GM12872 (cell line): ENCODE data around the gene CDK5RAP3.

Source experiments
- TF ChIP-seq, protein P1 (sequence below): IDR thresholded peaks from 3 replicates; pipeline ENCODE4 v1.5.1; 2011; ENCODE audit warnings: low read depth, mild to moderate bottlenecking, low read length, moderate library complexity; ENCODE audit not compliant: insufficient read depth

Gene CDK5RAP3

DNA sequence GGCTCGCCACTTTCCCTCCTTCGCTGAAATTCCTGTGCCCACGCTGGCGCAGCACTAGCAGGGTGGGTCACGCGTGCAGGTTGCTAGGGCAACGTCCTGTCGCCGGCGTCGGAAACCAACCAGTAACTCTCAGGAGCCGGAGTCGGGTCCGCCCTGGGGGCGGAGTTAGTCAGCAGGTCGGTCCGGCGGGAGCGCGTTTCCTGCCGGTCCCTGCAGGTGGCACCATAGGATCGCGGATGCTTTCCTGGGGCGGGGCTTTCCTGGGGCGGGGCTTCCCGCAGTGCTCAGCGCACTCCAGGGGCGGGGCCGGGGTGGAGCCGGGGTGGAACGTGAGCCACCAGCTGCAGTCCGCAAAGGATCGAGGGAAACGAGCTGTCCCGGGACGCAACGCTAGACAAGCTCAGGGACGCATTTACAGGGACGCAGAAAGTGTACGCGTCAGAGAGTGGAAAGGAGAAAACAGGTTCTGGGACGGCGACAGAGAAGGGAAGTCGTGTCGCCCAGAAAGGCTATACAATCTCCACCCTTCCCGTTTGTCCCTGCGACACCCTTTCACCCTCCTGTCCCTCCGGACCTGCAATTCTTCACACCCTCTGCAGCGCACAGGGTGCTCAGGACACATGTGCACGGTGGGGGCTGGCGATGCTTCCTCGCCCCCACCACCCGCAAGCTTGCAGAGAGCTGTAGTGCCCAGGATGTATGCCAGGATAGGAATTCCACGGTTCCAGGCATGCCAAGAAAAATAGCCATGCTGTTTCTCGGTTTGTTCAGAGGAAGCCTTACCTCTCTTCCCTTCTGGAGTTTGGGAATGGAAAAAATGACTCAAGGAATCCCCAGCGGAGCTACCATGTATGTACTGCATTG lies 54.4 kb downstream of the CDK5RAP3 start:
- TF ChIP-seq, protein P1, sequence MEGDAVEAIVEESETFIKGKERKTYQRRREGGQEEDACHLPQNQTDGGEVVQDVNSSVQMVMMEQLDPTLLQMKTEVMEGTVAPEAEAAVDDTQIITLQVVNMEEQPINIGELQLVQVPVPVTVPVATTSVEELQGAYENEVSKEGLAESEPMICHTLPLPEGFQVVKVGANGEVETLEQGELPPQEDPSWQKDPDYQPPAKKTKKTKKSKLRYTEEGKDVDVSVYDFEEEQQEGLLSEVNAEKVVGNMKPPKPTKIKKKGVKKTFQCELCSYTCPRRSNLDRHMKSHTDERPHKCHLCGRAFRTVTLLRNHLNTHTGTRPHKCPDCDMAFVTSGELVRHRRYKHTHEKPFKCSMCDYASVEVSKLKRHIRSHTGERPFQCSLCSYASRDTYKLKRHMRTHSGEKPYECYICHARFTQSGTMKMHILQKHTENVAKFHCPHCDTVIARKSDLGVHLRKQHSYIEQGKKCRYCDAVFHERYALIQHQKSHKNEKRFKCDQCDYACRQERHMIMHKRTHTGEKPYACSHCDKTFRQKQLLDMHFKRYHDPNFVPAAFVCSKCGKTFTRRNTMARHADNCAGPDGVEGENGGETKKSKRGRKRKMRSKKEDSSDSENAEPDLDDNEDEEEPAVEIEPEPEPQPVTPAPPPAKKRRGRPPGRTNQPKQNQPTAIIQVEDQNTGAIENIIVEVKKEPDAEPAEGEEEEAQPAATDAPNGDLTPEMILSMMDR: peak; percentile 82

GRCh38 chr17:48025904-48026501 lies 55.1 kb downstream of the CDK5RAP3 start:
- TF ChIP-seq, protein P1: no peak

GRCh38 chr17:48026502-48027321 lies 55.8 kb downstream of the CDK5RAP3 start:
- TF ChIP-seq, protein P1: peak; percentile 96

DNA sequence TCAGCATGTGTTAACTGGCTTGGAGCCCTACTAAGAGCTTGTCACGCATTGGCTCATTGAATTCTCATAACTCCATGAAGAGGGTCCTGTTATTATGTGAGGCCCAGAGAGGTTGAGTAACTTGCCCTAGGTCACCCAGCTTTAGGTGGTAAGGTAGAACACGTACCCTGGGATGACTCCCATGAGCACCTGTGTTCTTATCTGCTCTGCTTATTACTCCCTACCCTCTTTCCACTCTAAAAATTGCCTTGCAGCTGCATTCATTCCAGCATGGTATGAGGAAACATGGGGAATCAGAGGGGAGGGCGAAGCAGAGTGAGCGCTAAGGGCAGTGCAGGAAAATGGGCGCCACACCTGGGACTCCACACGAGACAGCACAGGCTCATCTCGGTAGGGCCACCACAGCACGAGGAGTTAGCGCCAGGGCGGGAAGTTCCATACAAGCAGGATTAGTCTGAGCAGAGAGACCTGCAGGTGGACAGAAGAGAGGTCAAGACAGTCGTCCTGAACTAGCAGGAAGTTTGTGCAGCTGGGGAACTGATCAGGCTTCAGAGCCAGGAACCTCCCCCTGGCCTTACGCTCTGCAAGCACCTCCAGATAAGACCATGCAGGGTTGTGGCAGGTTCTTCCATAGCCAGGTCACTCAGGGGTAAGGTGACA lies 56.5 kb downstream of the CDK5RAP3 start:
- TF ChIP-seq, protein P1: no peak

GRCh38 chr17:48028736-48029135 lies 57.8 kb downstream of the CDK5RAP3 start:
- TF ChIP-seq, protein P1: no peak

DNA sequence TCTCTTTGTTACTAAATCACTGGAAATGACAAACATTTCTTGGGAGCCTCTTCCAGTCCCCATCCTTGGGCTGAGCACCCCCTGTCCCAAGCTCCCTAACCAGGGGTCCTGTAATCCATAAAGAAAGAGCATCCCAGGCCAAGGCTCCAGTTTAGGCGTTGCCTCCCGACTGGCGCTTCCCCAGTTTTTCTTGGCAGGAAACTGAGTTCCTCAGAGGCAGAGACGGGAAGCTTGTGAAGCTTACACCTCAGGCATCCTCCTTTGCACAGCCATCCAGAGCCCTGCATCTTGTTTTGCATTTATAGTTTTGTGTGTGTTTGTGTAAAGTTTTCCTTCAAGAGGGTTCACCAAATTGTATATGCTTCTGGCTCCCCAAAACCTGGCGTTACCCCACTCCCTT lies 59.6 kb downstream of the CDK5RAP3 start:
- TF ChIP-seq, protein P1: no peak
